Smooth muscle cell (in vitro differentiated cells): ENCODE data around the gene ANKS1A. TPM values are rescaled to one million over a fixed set of nuclear protein-coding genes. Genes with fewer than 3 reads are reported as not detected.
"Not testable (repeated sequence)": the region's sequence is repeated elsewhere in the genome, so short reads cannot be mapped to it uniquely, and the experiment has no call there.

Experiments used
- DNase-seq: peaks from one replicate; lab custom pipeline; 2025; ENCODE audit not compliant: unreplicated experiment; lab: John Stamatoyannopoulos, UW
- H2AFZ ChIP-seq: fragments of 200-600 bp; sonication (generic); 2 replicates; pipeline ENCODE4 v1.6.0; 2016; ENCODE audit warnings: antibody characterized with exemption, low read depth, mild to moderate bottlenecking
- H3F3A ChIP-seq: fragments of 200-600 bp; sonication (generic); 2 replicates; pipeline ENCODE4 v1.6.0; 2017; ENCODE audit warnings: antibody characterized with exemption, low read depth
- H3K27ac ChIP-seq: fragments of 200-600 bp; sonication (generic); 2 replicates; pipeline ENCODE4 v1.5.1; 2016; ENCODE audit warnings: low read depth, mild to moderate bottlenecking
- H3K27me3 ChIP-seq: fragments of 200-600 bp; sonication (generic); 2 replicates; pipeline ENCODE4 v1.6.1; 2016; ENCODE audit warnings: low read depth, mild to moderate bottlenecking
- H3K36me3 ChIP-seq: fragments of 200-600 bp; sonication (generic); 2 replicates; pipeline ENCODE4 v1.5.1; 2016; ENCODE audit warnings: low read depth
- H3K4me1 ChIP-seq: fragments of 200-600 bp; sonication (generic); 2 replicates; pipeline ENCODE4 v1.5.1; 2016; ENCODE audit warnings: low read depth
- H3K4me2 ChIP-seq: fragments of 200-600 bp; sonication (generic); 2 replicates; pipeline ENCODE4 v1.6.0; 2016; ENCODE audit warnings: mild to moderate bottlenecking
- H3K4me3 ChIP-seq: fragments of 200-600 bp; sonication (generic); 2 replicates; pipeline ENCODE4 v1.5.1; 2016; ENCODE audit warnings: mild to moderate bottlenecking
- H3K79me2 ChIP-seq: fragments of 200-600 bp; sonication (generic); 2 replicates; pipeline ENCODE4 v1.6.0; 2016; ENCODE audit warnings: low read depth, mild to moderate bottlenecking
- H3K9ac ChIP-seq: fragments of 200-600 bp; sonication (generic); 2 replicates; pipeline ENCODE4 v1.6.0; 2016; ENCODE audit warnings: low read depth
- H3K9me3 ChIP-seq: fragments of 200-600 bp; sonication (generic); replicated peaks from 2 replicates; pipeline ENCODE4 v1.5.1; 2016; ENCODE audit warnings: low read depth
- H4K20me1 ChIP-seq: fragments of 200-600 bp; sonication (generic); 2 replicates; pipeline ENCODE4 v1.6.0; 2016; ENCODE audit warnings: low read depth
- WGBS: methylation state at CpG from one replicate; pipeline ENCODE4 v1.1.7; 2016; ENCODE audit warnings: low lambda C conversion rate; 5-methylcytosine and 5-hydroxymethylcytosine counted together
- polyA plus RNA-seq: library from polyadenylated mRNA; unstranded; fragments of >200 nt; fragmentation: Nextera tagmentation; extraction: Ambion mirVana; gene quantifications from 2 replicates; pipeline ENCODE4 v1.2.1, GENCODE V29; 2016
- total RNA-seq: library from RNA; depleted of rRNA; stranded (reverse); fragments of >200 nt; gene quantifications from 2 replicates; pipeline ENCODE4 v1.2.3, GENCODE V29; 2014
- TF ChIP-seq, protein P1 (sequence below): fragments of 200-600 bp; sonication (generic); IDR thresholded peaks from 2 replicates; pipeline ENCODE4 v1.5.1; 2017; ENCODE audit warnings: borderline replicate concordance, mild to moderate bottlenecking, antibody characterized with exemption; ENCODE audit not compliant: insufficient read depth, poor library complexity, severe bottlenecking

ANKS1A gene
- total and polyA plus RNA-seq, 2 experiments from 2014 or later, result 28.9 to 39.2 TPM

- Histone ChIP-seq H3K27ac (peak overlapping the region; percentile 95), H2AFZ (no peak overlapping the region), H3K79me2 (no peaks in the 10 kb centered on the region), H3K9ac (peak overlapping the region; percentile 67), H3K36me3 (no peaks in the 10 kb centered on the region), H3F3A (peaks cover 30% of the 10 kb centered on the region), H3K27me3 (no peaks in the 10 kb centered on the region), H3K9me3 (no peaks in the 10 kb centered on the region), H4K20me1 (no peaks in the 10 kb centered on the region), H3K4me3 (no peak overlapping the region), H3K4me1 (peaks cover 32% of the 10 kb centered on the region), H3K4me2 (peak overlapping the region; percentile 50)
- 4% methylated on average over 4 of the region's 4 CpGs for WGBS
- DNase-seq, result no peak
- TF ChIP-seq, protein P1, sequence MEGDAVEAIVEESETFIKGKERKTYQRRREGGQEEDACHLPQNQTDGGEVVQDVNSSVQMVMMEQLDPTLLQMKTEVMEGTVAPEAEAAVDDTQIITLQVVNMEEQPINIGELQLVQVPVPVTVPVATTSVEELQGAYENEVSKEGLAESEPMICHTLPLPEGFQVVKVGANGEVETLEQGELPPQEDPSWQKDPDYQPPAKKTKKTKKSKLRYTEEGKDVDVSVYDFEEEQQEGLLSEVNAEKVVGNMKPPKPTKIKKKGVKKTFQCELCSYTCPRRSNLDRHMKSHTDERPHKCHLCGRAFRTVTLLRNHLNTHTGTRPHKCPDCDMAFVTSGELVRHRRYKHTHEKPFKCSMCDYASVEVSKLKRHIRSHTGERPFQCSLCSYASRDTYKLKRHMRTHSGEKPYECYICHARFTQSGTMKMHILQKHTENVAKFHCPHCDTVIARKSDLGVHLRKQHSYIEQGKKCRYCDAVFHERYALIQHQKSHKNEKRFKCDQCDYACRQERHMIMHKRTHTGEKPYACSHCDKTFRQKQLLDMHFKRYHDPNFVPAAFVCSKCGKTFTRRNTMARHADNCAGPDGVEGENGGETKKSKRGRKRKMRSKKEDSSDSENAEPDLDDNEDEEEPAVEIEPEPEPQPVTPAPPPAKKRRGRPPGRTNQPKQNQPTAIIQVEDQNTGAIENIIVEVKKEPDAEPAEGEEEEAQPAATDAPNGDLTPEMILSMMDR, result no peak
These were observed 207.2 kb downstream of the ANKS1A start for GRCh38 chr6:35096129-35096862.

DNA sequence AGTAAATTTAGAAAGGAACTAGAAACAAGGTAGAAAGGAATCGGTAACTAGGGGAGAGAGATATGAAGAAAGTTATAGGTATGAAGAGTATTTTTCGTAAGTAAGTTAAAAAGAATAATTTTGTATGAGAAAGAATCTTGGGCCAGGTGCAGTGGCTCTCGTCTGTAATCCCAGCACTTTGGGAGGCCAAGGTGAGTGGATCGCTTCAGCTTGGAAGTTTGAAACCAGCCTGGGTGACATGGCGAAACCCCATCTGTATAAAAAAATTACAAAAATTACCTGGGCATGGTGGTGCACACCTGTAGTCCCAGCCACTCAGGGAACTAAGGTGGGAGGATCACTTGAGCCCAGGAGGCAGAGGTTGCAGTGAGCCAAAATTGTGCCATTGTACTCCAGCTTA lies 210.1 kb downstream of the ANKS1A start:
- no peak overlapping the region for H2AFZ ChIP-seq
- no peak overlapping the region for H3K9ac ChIP-seq
- H4K20me1 ChIP-seq, result no peaks in the 10 kb centered on the region
- no peak overlapping the region for H3K27ac ChIP-seq
- TF ChIP-seq, protein P1, result no peak
- no peaks in the 10 kb centered on the region for H3K79me2 ChIP-seq
- 98% methylated on average over 5 of the region's 5 CpGs for WGBS
- H3K4me2 ChIP-seq, result no peak overlapping the region
- no peaks in the 10 kb centered on the region for H3K27me3 ChIP-seq
- no peaks in the 10 kb centered on the region for H3K36me3 ChIP-seq
- peaks cover 17% of the 10 kb centered on the region for H3K4me1 ChIP-seq
- H3K9me3 ChIP-seq, result no peaks in the 10 kb centered on the region
- no peak for DNase-seq
- H3K4me3 ChIP-seq, result no peak overlapping the region
- peaks cover 21% of the 10 kb centered on the region for H3F3A ChIP-seq

GRCh38 chr6:35105078-35105477 lies 216.0 kb downstream of the ANKS1A start:
- 89% methylated on average over 3 of the region's 3 CpGs for WGBS
- Histone ChIP-seq H3K9me3 (no peaks in the 10 kb centered on the region), H3K9ac (no peak overlapping the region), H3K4me2 (no peak overlapping the region), H4K20me1 (no peaks in the 10 kb centered on the region), H2AFZ (no peak overlapping the region), H3K36me3 (no peaks in the 10 kb centered on the region), H3K4me3 (no peak overlapping the region), H3F3A (no peaks in the 10 kb centered on the region), H3K4me1 (no peaks in the 10 kb centered on the region), H3K79me2 (no peaks in the 10 kb centered on the region), H3K27ac (no peak overlapping the region), H3K27me3 (no peaks in the 10 kb centered on the region)
- TF ChIP-seq, protein P1, result no peak
- no peak for DNase-seq

DNA sequence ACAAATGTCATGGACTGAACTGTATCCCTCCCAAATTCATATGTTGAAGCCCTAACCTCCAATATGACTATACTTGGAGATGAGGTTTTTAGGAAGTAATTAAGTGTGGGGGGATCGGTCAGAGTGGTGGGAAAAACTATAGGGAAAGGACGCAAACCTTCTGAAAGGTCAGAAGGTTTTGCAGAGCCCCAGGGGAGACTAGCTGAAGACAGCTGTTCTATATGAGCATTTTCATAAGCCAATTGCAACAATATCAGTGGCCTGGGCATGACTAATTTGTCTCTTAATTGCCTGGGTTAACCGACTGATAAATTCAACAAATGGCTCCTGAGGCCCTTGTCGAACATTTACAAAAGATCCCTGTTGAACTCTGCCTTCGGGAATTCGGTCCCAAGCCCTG lies 217.0 kb downstream of the ANKS1A start:
- 95% methylated on average over 6 of the region's 6 CpGs for WGBS
- H4K20me1 ChIP-seq, H3K4me3 ChIP-seq, H2AFZ ChIP-seq, H3K36me3 ChIP-seq, H3K9ac ChIP-seq, H3K79me2 ChIP-seq, H3F3A ChIP-seq, H3K9me3 ChIP-seq, H3K4me1 ChIP-seq, H3K4me2 ChIP-seq, H3K27me3 ChIP-seq, DNase-seq, H3K27ac ChIP-seq: not testable (repeated sequence)

DNA sequence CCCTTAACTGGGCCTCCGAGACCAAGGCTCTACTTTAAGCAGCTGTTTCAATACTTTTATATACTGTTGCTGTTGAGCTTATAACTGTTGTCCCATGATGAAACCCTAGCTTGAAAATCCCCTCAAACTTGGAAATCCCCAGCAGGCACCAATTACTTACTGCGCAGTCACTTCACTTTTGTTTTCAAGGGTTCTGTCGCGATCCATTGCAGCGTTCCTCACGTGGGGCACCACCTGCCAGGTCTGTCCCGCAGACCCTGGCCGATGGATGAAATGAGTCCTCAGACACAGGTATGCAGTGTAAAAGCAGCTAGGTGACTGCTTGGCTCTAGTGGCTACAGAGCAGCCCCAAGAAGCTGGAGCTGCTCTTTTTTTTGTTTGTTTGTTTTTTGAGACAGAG lies 218.2 kb downstream of the ANKS1A start:
- not testable (repeated sequence) for H3K4me3 ChIP-seq, H3K4me1 ChIP-seq, H3K9me3 ChIP-seq, H3K79me2 ChIP-seq, H2AFZ ChIP-seq, H3K4me2 ChIP-seq, H3K9ac ChIP-seq, H3K27me3 ChIP-seq, H4K20me1 ChIP-seq, H3F3A ChIP-seq, H3K36me3 ChIP-seq, H3K27ac ChIP-seq, DNase-seq
- WGBS, result 86% methylated on average over 8 of the region's 8 CpGs

GRCh38 chr6:35107761-35108160 lies 218.7 kb downstream of the ANKS1A start:
- not testable (repeated sequence) for H3K27ac ChIP-seq, H3F3A ChIP-seq, H3K4me3 ChIP-seq, H3K9me3 ChIP-seq, H3K27me3 ChIP-seq, H2AFZ ChIP-seq, H3K4me2 ChIP-seq, DNase-seq, H3K4me1 ChIP-seq, H3K9ac ChIP-seq, H3K79me2 ChIP-seq, H4K20me1 ChIP-seq, H3K36me3 ChIP-seq
- WGBS, result 74% methylated on average over 5 of the region's 5 CpGs
